GM18951 (cell line): ENCODE data around the gene ALDH6A1.

Source experiments
- POLR2A ChIP-seq: IDR thresholded peaks from 4 replicates; pipeline ENCODE4 v1.6.1; 2011; ENCODE audit warnings: mild to moderate bottlenecking; ENCODE audit not compliant: insufficient read length, insufficient read depth; ENCODE audit errors: extremely low read depth
- in situ Hi-C: fragments of 300-500 bp; cut with MboI; formaldehyde crosslinking; loops from one replicate; pipeline ENCODE4 v1.12.0; 2022; ENCODE audit warnings: low sequenced_read_pairs, mixed read lengths, inconsistent platforms; ENCODE audit not compliant: unreplicated experiment

The ALDH6A1 gene

GRCh38 chr14:74080820-74081460 lies 3.3 kb downstream of the ALDH6A1 start:
- no peak for TF ChIP-seq POLR2A
- in situ Hi-C loops: no loop called here

GRCh38 chr14:74077401-74077800 lies 6.9 kb downstream of the ALDH6A1 start:
- in situ Hi-C loops: no loop called here
- TF ChIP-seq POLR2A: no peak

GRCh38 chr14:74065746-74066575 lies 18.3 kb downstream of the ALDH6A1 start:
- TF ChIP-seq POLR2A: no peak
- in situ Hi-C loops: no loop called here

- no peak for TF ChIP-seq POLR2A
- in situ Hi-C loops: no loop called here
Observed at GRCh38 chr14:74064883-74065282, 19.4 kb downstream of the ALDH6A1 start.

- TF ChIP-seq POLR2A: no peak
- in situ Hi-C loops: no loop called here
Observed at GRCh38 chr14:74064426-74064825, 19.8 kb downstream of the ALDH6A1 start.

GRCh38 chr14:74062809-74063150 lies 21.5 kb downstream of the ALDH6A1 start:
- no peak for TF ChIP-seq POLR2A
- in situ Hi-C loops: no loop called here

GRCh38 chr14:74049876-74050495 lies 34.3 kb downstream of the ALDH6A1 start:
- in situ Hi-C loops: loop anchor here (25.0 kb wide), 1 partner anchor 538 kb away; no protein-coding TSS in a partner anchor
- TF ChIP-seq POLR2A: no peak

GRCh38 chr14:74048281-74048680 lies 36.0 kb downstream of the ALDH6A1 start:
- no peak for TF ChIP-seq POLR2A
- in situ Hi-C loops: loop anchor here (25.0 kb wide), 1 partner anchor 536 kb away; no protein-coding TSS in a partner anchor

GRCh38 chr14:74045522-74045921 lies 38.7 kb downstream of the ALDH6A1 start:
- in situ Hi-C loops: loop anchor here (25.0 kb wide), 1 partner anchor 533 kb away; no protein-coding TSS in a partner anchor
- TF ChIP-seq POLR2A: no peak

- no peak for TF ChIP-seq POLR2A
- in situ Hi-C loops: loop anchor here (25.0 kb wide), 1 partner anchor 530 kb away; no protein-coding TSS in a partner anchor
Observed at GRCh38 chr14:74042296-74042695, 42.0 kb downstream of the ALDH6A1 start.

- in situ Hi-C loops: loop anchor here (25.0 kb wide), 1 partner anchor 526 kb away; no protein-coding TSS in a partner anchor
- TF ChIP-seq POLR2A: no peak
Observed at GRCh38 chr14:74038020-74038859, 46.0 kb downstream of the ALDH6A1 start.

- no peak for TF ChIP-seq POLR2A
- in situ Hi-C loops: loop anchor here (25.0 kb wide), 1 partner anchor 523 kb away; no protein-coding TSS in a partner anchor
Observed at GRCh38 chr14:74035556-74035955, 48.7 kb downstream of the ALDH6A1 start.
